OCI-LY1 (cell line): Measurements from ENCODE around the gene AKR1C3.
"Not testable (repeated sequence)": the region's sequence is repeated elsewhere in the genome, so short reads cannot be mapped to it uniquely, and the experiment has no call there.

Experiments used
- EZH2 ChIP-seq: fragments of 200-600 bp; sonication (generic), shearing (Covaris generic); IDR thresholded peaks from 2 replicates; pipeline ENCODE4 v1.8.0; 2017; ENCODE audit warnings: borderline replicate concordance, mixed run types, mild to moderate bottlenecking, antibody characterized with exemption, low read length, moderate library complexity, mixed read lengths
- TF ChIP-seq, protein P1 (sequence below): fragments of 200-600 bp; sonication (generic), shearing (Covaris generic); IDR thresholded peaks from 2 replicates; pipeline ENCODE4 v1.5.1; 2017; ENCODE audit warnings: mild to moderate bottlenecking, antibody characterized with exemption, low read length, moderate library complexity, mixed read lengths

DNA sequence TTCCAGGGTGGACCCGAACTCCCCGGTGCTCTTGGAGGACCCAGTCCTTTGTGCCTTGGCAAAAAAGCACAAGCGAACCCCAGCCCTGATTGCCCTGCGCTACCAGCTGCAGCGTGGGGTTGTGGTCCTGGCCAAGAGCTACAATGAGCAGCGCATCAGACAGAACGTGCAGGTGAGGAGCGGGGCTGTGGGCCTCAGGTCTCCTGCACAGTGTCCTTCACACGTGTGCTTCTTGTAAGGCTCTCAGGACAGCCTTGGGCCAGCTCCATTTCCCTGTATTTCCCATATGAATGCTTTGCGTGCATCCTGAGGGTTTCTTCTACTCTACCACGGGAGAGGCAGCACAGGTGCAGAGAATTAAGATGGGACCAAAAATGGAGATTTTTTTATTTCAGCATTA is 8.3 kb downstream of the AKR1C3 start:
- TF ChIP-seq, protein P1, sequence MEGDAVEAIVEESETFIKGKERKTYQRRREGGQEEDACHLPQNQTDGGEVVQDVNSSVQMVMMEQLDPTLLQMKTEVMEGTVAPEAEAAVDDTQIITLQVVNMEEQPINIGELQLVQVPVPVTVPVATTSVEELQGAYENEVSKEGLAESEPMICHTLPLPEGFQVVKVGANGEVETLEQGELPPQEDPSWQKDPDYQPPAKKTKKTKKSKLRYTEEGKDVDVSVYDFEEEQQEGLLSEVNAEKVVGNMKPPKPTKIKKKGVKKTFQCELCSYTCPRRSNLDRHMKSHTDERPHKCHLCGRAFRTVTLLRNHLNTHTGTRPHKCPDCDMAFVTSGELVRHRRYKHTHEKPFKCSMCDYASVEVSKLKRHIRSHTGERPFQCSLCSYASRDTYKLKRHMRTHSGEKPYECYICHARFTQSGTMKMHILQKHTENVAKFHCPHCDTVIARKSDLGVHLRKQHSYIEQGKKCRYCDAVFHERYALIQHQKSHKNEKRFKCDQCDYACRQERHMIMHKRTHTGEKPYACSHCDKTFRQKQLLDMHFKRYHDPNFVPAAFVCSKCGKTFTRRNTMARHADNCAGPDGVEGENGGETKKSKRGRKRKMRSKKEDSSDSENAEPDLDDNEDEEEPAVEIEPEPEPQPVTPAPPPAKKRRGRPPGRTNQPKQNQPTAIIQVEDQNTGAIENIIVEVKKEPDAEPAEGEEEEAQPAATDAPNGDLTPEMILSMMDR, result not testable (repeated sequence)
- TF ChIP-seq EZH2, result not testable (repeated sequence)
